PC-3 (cell line): ENCODE measurements around the gene CSMD2. TPM values are rescaled to one million over a fixed set of nuclear protein-coding genes. Genes with fewer than 3 reads are reported as not detected.

Experiments
- ATAC-seq: fragments of 200-7000 bp; cut with Tn5 transposase; 2 replicates; pipeline ENCODE4 v1.9.1; 2020; ENCODE audit warnings: mild to moderate bottlenecking, moderate library complexity
- BruUV-seq: library from RNA; stranded (reverse); fragments of 400-500 nt; replicated peaks from 2 replicates; lab custom pipeline; 2021; lab: Mats Ljungman, UMichigan
- CTCF ChIA-PET: fragments of 300-600 bp; sonication (Branson Sonifier 250); formaldehyde crosslinking; loops from one replicate; lab custom pipeline; 2022; ENCODE audit warnings: antibody characterized with exemption; lab: Charles Lee
- POLR2A ChIA-PET: fragments of 300-600 bp; sonication (Branson Sonifier 250); formaldehyde crosslinking; loops from one replicate; lab custom pipeline; 2022; ENCODE audit warnings: antibody characterized with exemption; ENCODE audit not compliant: unreplicated experiment; lab: Charles Lee
- DNase-seq: peaks from one replicate; pipeline ENCODE4 v3.0.0-alpha.2; 2015
- H2AFZ ChIP-seq: fragments of 300-600 bp; sonication (generic); 2 replicates; pipeline ENCODE4 v1.6.0; 2016; ENCODE audit warnings: antibody characterized with exemption, low read length
- H3F3A ChIP-seq: fragments of 300-600 bp; sonication (generic); one replicate; pipeline ENCODE4 v1.6.0; 2017; ENCODE audit warnings: antibody characterized with exemption, low read length, control low read depth, mild to moderate bottlenecking; ENCODE audit not compliant: unreplicated experiment
- H3K27ac ChIP-seq: fragments of 300-600 bp; sonication (generic); 2 replicates; pipeline ENCODE4 v1.5.1; 2016; ENCODE audit warnings: mild to moderate bottlenecking, low read length
- H3K27me3 ChIP-seq: fragments of 300-600 bp; sonication (generic); 2 replicates; pipeline ENCODE4 v1.6.1; 2016; ENCODE audit warnings: low read length, mixed read lengths
- H3K36me3 ChIP-seq: fragments of 300-600 bp; sonication (generic); 2 replicates; pipeline ENCODE4 v1.6.1; 2016; ENCODE audit warnings: low read depth, mixed run types, low read length, mixed read lengths
- H3K4me1 ChIP-seq: fragments of 300-600 bp; sonication (generic); 2 replicates; pipeline ENCODE4 v1.5.1; 2016; ENCODE audit warnings: low read length; ENCODE audit not compliant: insufficient read depth
- H3K4me2 ChIP-seq: fragments of 300-600 bp; sonication (generic); 2 replicates; pipeline ENCODE4 v1.6.0; 2016; ENCODE audit warnings: low read length
- H3K4me3 ChIP-seq: fragments of 300-600 bp; sonication (generic); 2 replicates; pipeline ENCODE4 v1.5.1; 2016; ENCODE audit warnings: mild to moderate bottlenecking, low read length, mixed read lengths
- H3K79me2 ChIP-seq: fragments of 300-600 bp; sonication (generic); 2 replicates; pipeline ENCODE4 v1.6.1; 2017; ENCODE audit warnings: low read length, mixed read lengths
- H3K9ac ChIP-seq: fragments of 300-600 bp; sonication (generic); 2 replicates; pipeline ENCODE4 v1.6.0; 2016; ENCODE audit warnings: mild to moderate bottlenecking, low read length
- H3K9me2 ChIP-seq: fragments of 300-600 bp; sonication (generic); replicated peaks from 2 replicates; pipeline ENCODE4 v1.6.1; 2016; ENCODE audit warnings: mixed run types, low read length, mixed read lengths
- H3K9me3 ChIP-seq: fragments of 300-600 bp; sonication (generic); 2 replicates; pipeline ENCODE4 v1.6.1; 2016; ENCODE audit warnings: low read length, mixed read lengths
- H4K20me1 ChIP-seq: fragments of 300-600 bp; sonication (generic); 2 replicates; pipeline ENCODE4 v1.6.1; 2016; ENCODE audit warnings: low read length, mixed read lengths
- EZH2 ChIP-seq: fragments of 300-600 bp; sonication (generic); IDR thresholded peaks from one replicate; pipeline ENCODE4 v1.6.1; 2017; ENCODE audit warnings: antibody characterized with exemption, mild to moderate bottlenecking, low read length; ENCODE audit not compliant: unreplicated experiment
- EZH2phosphoT487 ChIP-seq: fragments of 300-600 bp; sonication (generic); IDR thresholded peaks from 2 replicates; pipeline ENCODE4 v1.6.1; 2018; ENCODE audit warnings: mild to moderate bottlenecking, antibody characterized with exemption, low read length, borderline replicate concordance
- intact Hi-C: fragments of 100-400 bp; cut with micrococcal nuclease; formaldehyde crosslinking; loops from 2 replicates; pipeline ENCODE4 v1.9.0; 2023
- total RNA-seq: library from RNA; depleted of rRNA; stranded (reverse); fragments of >200 nt; gene quantifications from 2 replicates; pipeline ENCODE4 v1.2.3, GENCODE V29; 2014
- TF ChIP-seq, protein P1 (sequence below): fragments of 300-600 bp; sonication (generic); conservative IDR thresholded peaks from 2 replicates; pipeline ENCODE4 v1.5.1; 2017; ENCODE audit warnings: antibody characterized with exemption, low read depth, mild to moderate bottlenecking, low read length

Gene CSMD2
- total RNA-seq, 1 experiment from 2014 or later: not detected

DNA sequence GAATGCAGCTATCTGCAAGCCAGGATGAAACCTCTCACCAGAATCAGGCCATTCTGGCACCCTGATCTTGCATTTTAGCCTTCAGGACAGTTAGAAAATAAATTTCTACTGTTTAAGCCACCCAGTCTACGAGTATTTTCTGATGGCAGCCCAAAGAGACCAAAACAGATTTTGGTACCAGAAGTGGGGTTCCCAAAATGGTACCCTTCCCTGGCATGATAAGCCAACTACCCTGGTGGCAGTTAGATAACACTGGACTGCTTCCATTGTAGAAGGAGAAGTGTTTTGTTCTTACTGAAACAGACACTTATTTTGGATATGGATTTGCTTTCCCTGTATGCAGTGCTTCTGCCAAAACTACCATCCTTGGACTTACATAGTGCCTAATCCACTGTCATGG, 115.0 kb downstream of the CSMD2 start:
- Histone ChIP-seq H3K27me3 (no peaks in the 10 kb centered on the region), H4K20me1 (no peaks in the 10 kb centered on the region), H3K9me3 (peaks cover 13% of the 10 kb centered on the region; the same call in 1 of the 2 replicates), H3K36me3 (no peaks in the 10 kb centered on the region), H3K4me3 (no peak overlapping the region), H3K9me2 (no peaks in the 10 kb centered on the region), H3K4me1 (no peaks in the 10 kb centered on the region), H3K9ac (no peak overlapping the region), H2AFZ (no peak overlapping the region), H3F3A (no peaks in the 10 kb centered on the region), H3K27ac (no peak overlapping the region), H3K79me2 (no peaks in the 10 kb centered on the region), H3K4me2 (no peak overlapping the region)
- no TSS peak for BruUV-seq
- ChIA-PET POLR2A (no interaction called here), CTCF (no interaction called here)
- DNase-seq (no peak), ATAC-seq (no peak)
- intact Hi-C loops: no loop called here
- TF ChIP-seq EZH2phosphoT487: no peak
- TF ChIP-seq, protein P1, sequence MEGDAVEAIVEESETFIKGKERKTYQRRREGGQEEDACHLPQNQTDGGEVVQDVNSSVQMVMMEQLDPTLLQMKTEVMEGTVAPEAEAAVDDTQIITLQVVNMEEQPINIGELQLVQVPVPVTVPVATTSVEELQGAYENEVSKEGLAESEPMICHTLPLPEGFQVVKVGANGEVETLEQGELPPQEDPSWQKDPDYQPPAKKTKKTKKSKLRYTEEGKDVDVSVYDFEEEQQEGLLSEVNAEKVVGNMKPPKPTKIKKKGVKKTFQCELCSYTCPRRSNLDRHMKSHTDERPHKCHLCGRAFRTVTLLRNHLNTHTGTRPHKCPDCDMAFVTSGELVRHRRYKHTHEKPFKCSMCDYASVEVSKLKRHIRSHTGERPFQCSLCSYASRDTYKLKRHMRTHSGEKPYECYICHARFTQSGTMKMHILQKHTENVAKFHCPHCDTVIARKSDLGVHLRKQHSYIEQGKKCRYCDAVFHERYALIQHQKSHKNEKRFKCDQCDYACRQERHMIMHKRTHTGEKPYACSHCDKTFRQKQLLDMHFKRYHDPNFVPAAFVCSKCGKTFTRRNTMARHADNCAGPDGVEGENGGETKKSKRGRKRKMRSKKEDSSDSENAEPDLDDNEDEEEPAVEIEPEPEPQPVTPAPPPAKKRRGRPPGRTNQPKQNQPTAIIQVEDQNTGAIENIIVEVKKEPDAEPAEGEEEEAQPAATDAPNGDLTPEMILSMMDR: no peak
- no peak for TF ChIP-seq EZH2

DNA sequence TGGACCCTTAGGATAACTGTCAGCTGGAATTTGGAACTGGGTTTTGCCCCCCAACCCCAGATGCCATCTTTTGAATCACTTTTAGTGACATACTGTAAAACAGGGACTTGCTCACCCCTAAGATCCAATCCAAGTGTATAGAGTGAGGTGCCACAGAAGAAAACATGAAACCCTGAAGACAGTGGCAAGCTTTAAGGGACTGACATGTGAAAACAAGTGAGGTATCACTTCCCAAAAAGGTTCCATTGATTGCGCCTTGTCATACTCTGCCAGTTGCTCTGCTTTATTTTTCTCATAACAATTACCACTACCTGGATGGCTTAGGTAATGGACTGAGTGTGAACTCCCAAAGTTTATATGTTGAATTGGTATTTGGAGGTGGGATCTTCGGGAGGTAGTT, 115.6 kb downstream of the CSMD2 start:
- H3K79me2 ChIP-seq: no peaks in the 10 kb centered on the region
- no peak overlapping the region for H3K4me3 ChIP-seq
- intact Hi-C loops: no loop called here
- H3K9me3 ChIP-seq: peaks cover 13% of the 10 kb centered on the region; the same call in 1 of the 2 replicates
- no peak overlapping the region for H3K9ac ChIP-seq
- H2AFZ ChIP-seq: no peak overlapping the region
- TF ChIP-seq EZH2phosphoT487: no peak
- TF ChIP-seq, protein P1: no peak
- no peak for TF ChIP-seq EZH2
- ChIA-PET CTCF (no interaction called here), POLR2A (no interaction called here)
- H3K4me1 ChIP-seq: no peaks in the 10 kb centered on the region
- ATAC-seq (no peak), DNase-seq (no peak)
- H3F3A ChIP-seq: no peaks in the 10 kb centered on the region
- H3K9me2 ChIP-seq: no peaks in the 10 kb centered on the region
- H3K27me3 ChIP-seq: no peaks in the 10 kb centered on the region
- BruUV-seq: no TSS peak
- H3K27ac ChIP-seq: no peak overlapping the region
- H3K36me3 ChIP-seq: no peaks in the 10 kb centered on the region
- H4K20me1 ChIP-seq: no peaks in the 10 kb centered on the region
- H3K4me2 ChIP-seq: no peak overlapping the region

DNA sequence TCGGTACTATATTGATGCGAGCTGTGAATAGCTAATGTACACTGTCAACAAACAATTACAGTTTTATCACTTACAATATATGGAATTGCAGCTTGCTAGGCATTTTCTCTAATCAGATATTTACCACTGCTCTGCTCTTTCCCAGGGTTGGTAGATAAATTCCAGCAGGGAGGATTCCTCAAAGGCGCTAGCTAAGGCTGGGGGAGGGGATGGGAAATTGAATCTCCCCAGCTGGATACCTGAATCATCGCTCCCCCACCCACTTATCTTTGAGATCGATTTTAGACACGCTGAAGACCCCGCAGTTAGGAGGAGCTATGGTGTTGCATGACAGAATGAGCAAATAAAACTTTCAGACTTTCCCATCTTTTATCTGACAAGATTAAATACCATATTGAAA, 127.2 kb downstream of the CSMD2 start:
- H3K4me1 ChIP-seq: no peaks in the 10 kb centered on the region
- no peak overlapping the region for H2AFZ ChIP-seq
- no peak overlapping the region for H3K4me2 ChIP-seq
- no peaks in the 10 kb centered on the region for H3K79me2 ChIP-seq
- H3K9ac ChIP-seq: no peak overlapping the region
- H3K9me2 ChIP-seq: no peaks in the 10 kb centered on the region
- H4K20me1 ChIP-seq: no peaks in the 10 kb centered on the region
- CTCF ChIA-PET: no interaction called here
- BruUV-seq: no TSS peak
- ATAC-seq: no peak
- H3K27me3 ChIP-seq: no peaks in the 10 kb centered on the region
- intact Hi-C loops: no loop called here
- no peaks in the 10 kb centered on the region for H3K9me3 ChIP-seq
- no peaks in the 10 kb centered on the region for H3F3A ChIP-seq
- TF ChIP-seq, protein P1: no peak
- TF ChIP-seq EZH2phosphoT487 (no peak), EZH2 (no peak)
- H3K36me3 ChIP-seq: no peaks in the 10 kb centered on the region
- no peak overlapping the region for H3K27ac ChIP-seq
- no peak for DNase-seq
- H3K4me3 ChIP-seq: no peak overlapping the region
- POLR2A ChIA-PET: no interaction called here
